Measurements from ENCODE around the gene PGA5. TPM values are rescaled to one million over a fixed set of nuclear protein-coding genes. Genes with fewer than 3 reads are reported as not detected.

PGA5 gene
- total and polyA plus RNA-seq, 9 of the 15 experiments (the other 6 are each of a cell fraction or from before 2014, with no cell fraction given), result not detected

GRCh38 chr11:61287338-61287977 lies 46.5 kb downstream of the PGA5 start (continued):
- peak; percentile 62 for TF ChIP-seq ZFX (CRISPR knock-in tag; IDR thresholded peaks at IDR 0.05)
- no peak for TF ChIP-seq HNRNPH1 (optimal IDR thresholded peaks at IDR 0.05; ENCODE audit: low read depth, low read length)
- TF ChIP-seq CHD7 (IDR thresholded peaks at IDR 0.05; ENCODE audit: low read depth, low read length), result no peak
- TF ChIP-seq ZNF740 (CRISPR knock-in tag; IDR thresholded peaks at IDR 0.05), result no peak
- TF ChIP-seq ZNF740 (tag; IDR thresholded peaks at IDR 0.05), result no peak
- peak; percentile 63 to 76; a peak in 3 of 4 replicates for TF ChIP-seq TEAD1 (CRISPR knock-in tag; IDR thresholded peaks at IDR 0.05)
- TF ChIP-seq TFE3 (CRISPR knock-in tag; IDR thresholded peaks at IDR 0.05), result peak; percentile 17
- no peak; the same call in 1 of the 2 replicates for TF ChIP-seq NFRKB (IDR thresholded peaks at IDR 0.05; ENCODE audit: low read depth)
- TF ChIP-seq TRIM24 (IDR thresholded peaks at IDR 0.05), result peak; percentile 69 to 88; a peak in 3 of 4 replicates
- peak; percentile 98 for TF ChIP-seq CBFA2T3 (IDR thresholded peaks at IDR 0.05)
- TF ChIP-seq SMARCC2 (IDR thresholded peaks at IDR 0.05; ENCODE audit: low read depth), result peak; percentile 89
- TF ChIP-seq ARID2 (IDR thresholded peaks at IDR 0.05), result no peak
- TF ChIP-seq GATAD2A (IDR thresholded peaks at IDR 0.05), result peak; percentile 67
- TF ChIP-seq TAF15 (IDR thresholded peaks at IDR 0.05; ENCODE audit: low read depth, low read length), result no peak
- peak; percentile 60 for TF ChIP-seq NR2C1 (IDR thresholded peaks at IDR 0.05)
- TF ChIP-seq NR2C1 (tag; IDR thresholded peaks at IDR 0.05), result peak; percentile 62

All from K562 (cell line).